ENCODE measurements around the gene SNX27. TPM values are rescaled to one million over a fixed set of nuclear protein-coding genes. Genes with fewer than 3 reads are reported as not detected.

Gene SNX27
- total RNA-seq, 2 experiments from 2014 or later = 33.1 to 33.8 TPM

- POLR2A ChIA-PET = no interaction called here
- CTCF ChIA-PET = no interaction called here
Observed at GRCh38 chr1:151739590-151740355, 127.9 kb downstream of the SNX27 start.

DNA sequence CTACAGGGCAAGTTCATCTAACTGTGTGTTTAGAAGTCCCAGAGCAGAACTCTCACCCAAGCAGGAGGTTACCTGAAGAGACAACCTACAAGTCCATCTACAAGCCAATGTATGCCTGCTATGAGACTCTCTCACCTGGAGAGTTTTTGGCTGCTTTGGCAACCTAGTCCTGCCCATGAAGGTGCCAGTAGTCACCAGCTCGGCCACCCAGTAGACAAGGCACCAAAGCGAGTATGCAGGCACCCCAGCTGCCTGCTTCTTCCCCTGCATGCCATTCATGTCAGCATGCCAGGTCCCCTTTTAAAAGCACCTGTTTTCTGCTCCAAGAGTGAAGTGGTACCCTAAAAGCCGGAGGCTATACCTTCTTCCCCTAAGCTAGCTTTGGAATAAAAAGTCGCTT is 129.7 kb downstream of the SNX27 start:
- CTCF ChIA-PET = interaction anchor here (0.7 kb wide), 1 partner anchor 148 kb away, joined by 3 read pairs; no protein-coding TSS in a partner anchor
- POLR2A ChIA-PET = no interaction called here

Other genes starting within 250 kb of the SNX27 start
- not detected for gene SELENBP1, start 239.3 kb upstream of the SNX27 start, total RNA-seq
- 100 to 1,000 TPM; 448 to 472 TPM for gene PSMB4, start 212.5 kb upstream of the SNX27 start, total RNA-seq
- gene POGZ, start 152.6 kb upstream of the SNX27 start, total RNA-seq = 10 to 100 TPM; 63.0 to 63.9 TPM
- 1 to 10 TPM; 1.2 to 1.8 TPM for gene CGN, start 100.7 kb upstream of the SNX27 start, total RNA-seq
- 1 to 10 TPM; 2.3 to 2.7 TPM for gene TUFT1, start 71.7 kb upstream of the SNX27 start, total RNA-seq
- gene CELF3, start 104.8 kb downstream of the SNX27 start, total RNA-seq = not detected
- not detected for gene RIIAD1, start 109.5 kb downstream of the SNX27 start, total RNA-seq
- 100 to 1,000 TPM; 161 to 169 TPM for gene MRPL9, start 151.4 kb downstream of the SNX27 start, total RNA-seq
- 10 to 100 TPM; 12.7 to 13.1 TPM for gene TDRKH, start 178.4 kb downstream of the SNX27 start, total RNA-seq
- under 1 TPM; 0.08 to 0.13 TPM for gene LINGO4, start 193.4 kb downstream of the SNX27 start, total RNA-seq
- gene RORC, start 219.8 kb downstream of the SNX27 start, total RNA-seq = 1 to 10 TPM in 1 of 2 experiments, under 1 TPM in 1; 0.90 to 1.3 TPM
- 1 to 10 TPM; 1.5 to 1.7 TPM for gene C2CD4D, start 227.8 kb downstream of the SNX27 start, total RNA-seq
- not detected for gene THEM5, start 241.7 kb downstream of the SNX27 start, total RNA-seq

Data from activated CD8-positive, alpha-beta memory T cell treated with anti-CD3 and anti-CD28 coated beads for 36 hours (primary cell).